ENCODE data around the gene MRPL24. TPM values are rescaled to one million over a fixed set of nuclear protein-coding genes. Genes with fewer than 3 reads are reported as not detected.
A peak's percentile ranks its signal among the peaks of the same experiment; 100 is the strongest.

The MRPL24 gene
- polyA plus RNA-seq (2012; ENCODE audit: insufficient read depth, insufficient read length, low read depth), result 264 TPM

GRCh38 chr1:156740741-156741480 lies at the start of gene MRPL24:
MRPL24 (minus strand) TSS chr1:156741088; CDS start chr1:156738704, 2,384 bp downstream.
- Histone ChIP-seq H3K36me3 (peaks cover 49% of the 10 kb centered on the region), H3K27me3 (no peaks in the 10 kb centered on the region), H3K4me1 (no peaks in the 10 kb centered on the region), H3K4me3 (ENCODE audit: low read depth, low read length) (peak within 1 kb of the TSS; percentile 96), H3K9me3 (no peaks in the 10 kb centered on the region)
- peak; percentile 97 for DNase-seq
- TF ChIP-seq CTCF (IDR thresholded peaks at IDR 0.05; ENCODE audit: low read depth, low read length), result no peak

- peaks cover 75% of the 10 kb centered on the region for H3K36me3 ChIP-seq
- no peak overlapping the region for H3K4me3 ChIP-seq (ENCODE audit: low read depth, low read length)
- TF ChIP-seq CTCF (IDR thresholded peaks at IDR 0.05; ENCODE audit: low read depth, low read length), result no peak
- no peaks in the 10 kb centered on the region for H3K4me1 ChIP-seq
- DNase-seq, result no peak
- H3K9me3 ChIP-seq, result no peaks in the 10 kb centered on the region
- no peaks in the 10 kb centered on the region for H3K27me3 ChIP-seq
Measured at GRCh38 chr1:156789621-156790318, 48.9 kb upstream of the MRPL24 start.

- Histone ChIP-seq H3K27me3 (no peaks in the 10 kb centered on the region), H3K4me1 (no peaks in the 10 kb centered on the region), H3K9me3 (no peaks in the 10 kb centered on the region), H3K4me3 (ENCODE audit: low read depth, low read length) (no peak overlapping the region), H3K36me3 (peaks cover 74% of the 10 kb centered on the region)
- no peak for DNase-seq
- TF ChIP-seq CTCF (IDR thresholded peaks at IDR 0.05; ENCODE audit: low read depth, low read length), result no peak
Measured at GRCh38 chr1:156788136-156788535, 47.2 kb upstream of the MRPL24 start.

GRCh38 chr1:156786640-156787039 lies 45.8 kb upstream of the MRPL24 start:
- peaks cover 74% of the 10 kb centered on the region for H3K36me3 ChIP-seq

GRCh38 chr1:156785458-156785857 lies 44.6 kb upstream of the MRPL24 start:
- Histone ChIP-seq H3K4me1 (no peaks in the 10 kb centered on the region), H3K27me3 (no peaks in the 10 kb centered on the region), H3K4me3 (ENCODE audit: low read depth, low read length) (no peak overlapping the region), H3K9me3 (no peaks in the 10 kb centered on the region), H3K36me3 (peaks cover 76% of the 10 kb centered on the region)
- no peak for DNase-seq
- no peak for TF ChIP-seq CTCF (IDR thresholded peaks at IDR 0.05; ENCODE audit: low read depth, low read length)

More at GRCh38 chr1:156786640-156787039, 45.8 kb upstream of the MRPL24 start:
- Histone ChIP-seq H3K4me1 (no peaks in the 10 kb centered on the region), H3K9me3 (no peaks in the 10 kb centered on the region), H3K27me3 (no peaks in the 10 kb centered on the region), H3K4me3 (ENCODE audit: low read depth, low read length) (no peak overlapping the region)
- DNase-seq, result no peak
- TF ChIP-seq CTCF (IDR thresholded peaks at IDR 0.05; ENCODE audit: low read depth, low read length), result no peak
